ENCODE results near the gene RELL2.

RELL2 gene

DNA sequence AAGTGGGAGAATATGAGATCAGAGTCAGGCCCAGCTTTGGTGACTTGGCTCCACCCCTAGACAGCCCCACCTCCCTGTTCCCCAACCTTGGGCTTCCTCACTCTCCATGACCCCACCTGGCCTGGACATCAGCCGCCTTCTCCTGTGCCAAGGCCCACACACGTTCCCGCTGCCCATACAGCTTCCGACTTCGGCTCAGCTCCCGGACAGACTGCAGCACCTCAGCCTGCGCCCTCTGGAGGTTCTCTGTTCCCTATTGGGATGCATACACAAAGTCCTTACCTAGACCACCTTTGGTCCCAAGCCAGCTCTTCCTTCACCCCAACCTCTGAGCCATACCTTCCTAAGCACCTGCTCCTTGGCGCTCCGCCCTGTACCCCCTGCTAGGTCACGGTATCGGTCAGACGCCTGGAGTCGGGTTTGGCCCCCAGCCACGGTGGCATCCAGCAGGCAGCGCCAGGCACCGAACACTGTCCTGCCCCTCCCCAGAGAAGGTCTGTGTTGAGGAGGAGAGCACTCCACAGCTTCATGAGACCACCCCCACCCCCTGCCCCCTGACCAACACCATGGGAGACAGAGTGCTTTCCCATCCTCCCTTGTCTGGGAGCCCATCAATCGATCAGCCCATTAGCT is 12.4 kb downstream of the RELL2 start:
- DNase-seq (ENCODE audit: low spot score), result no peak

DNA sequence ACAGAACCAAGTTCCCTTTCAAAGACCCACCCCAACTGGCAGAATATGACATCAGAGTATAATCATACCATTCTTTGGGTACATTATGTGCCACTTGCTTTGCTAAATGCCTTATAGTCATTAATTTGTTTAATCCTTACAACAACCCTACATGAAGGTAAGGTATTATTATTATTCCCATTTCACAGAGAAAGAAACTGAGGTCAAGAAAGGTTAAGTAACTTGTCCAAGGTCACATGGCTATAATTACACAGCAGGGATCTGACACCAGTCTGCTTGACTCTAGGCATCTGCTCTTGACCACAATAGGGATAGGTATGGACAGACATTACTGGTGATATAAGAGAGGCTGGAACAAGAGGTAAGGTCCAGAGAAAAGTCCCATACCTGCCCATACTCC is 13.2 kb downstream of the RELL2 start:
- DNase-seq (ENCODE audit: low spot score), result no peak

DNA sequence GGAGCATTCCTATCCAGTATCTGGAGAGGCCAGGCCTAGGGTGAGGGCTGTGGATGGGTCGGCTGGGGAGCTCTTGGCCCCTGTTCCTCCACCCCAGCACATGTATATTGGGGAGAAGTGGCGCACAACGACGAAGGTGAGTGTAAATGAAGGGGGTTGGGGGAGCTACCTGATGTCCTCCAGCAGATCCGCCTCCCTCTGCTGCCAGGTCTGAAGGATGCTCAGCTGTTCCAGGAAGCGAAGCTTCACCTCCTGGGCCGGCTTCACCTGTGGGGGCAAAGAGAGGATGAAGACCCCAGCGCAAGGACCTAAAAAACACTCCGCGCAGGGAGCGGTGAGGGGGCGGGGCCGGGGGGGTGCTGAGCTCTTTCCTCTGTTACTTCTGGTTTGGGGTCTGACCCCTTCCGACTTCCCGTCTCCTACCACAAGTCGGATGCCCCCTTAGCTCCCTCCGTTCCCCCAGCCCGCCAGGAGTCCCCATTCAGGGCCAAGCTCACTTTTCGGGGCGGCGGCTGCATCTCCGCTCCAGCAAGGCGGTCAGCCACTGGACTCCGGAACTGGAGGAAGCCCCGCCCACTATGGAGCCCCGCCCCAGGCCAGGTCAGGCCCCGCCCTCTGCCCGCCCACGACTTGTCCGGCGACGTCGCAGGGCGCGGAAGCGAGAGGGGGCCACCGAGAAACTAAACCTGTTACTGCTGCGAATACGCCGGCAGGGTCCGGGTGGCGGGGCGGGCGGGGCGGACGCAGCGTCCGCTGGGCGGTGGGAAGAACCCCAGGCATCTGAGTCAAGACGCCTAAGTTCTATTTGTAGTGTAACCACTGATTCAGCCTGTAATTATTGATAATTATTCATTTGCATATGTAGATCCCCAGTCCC is 14.3 kb downstream of the RELL2 start, which contains the start of gene FCHSD1:
FCHSD1 (minus strand) TSS at position 568 of the 877 bp plus-strand sequence; CDS start at position 518, 50 bp downstream.
- peak; percentile 72 for DNase-seq (ENCODE audit: low spot score)

DNA sequence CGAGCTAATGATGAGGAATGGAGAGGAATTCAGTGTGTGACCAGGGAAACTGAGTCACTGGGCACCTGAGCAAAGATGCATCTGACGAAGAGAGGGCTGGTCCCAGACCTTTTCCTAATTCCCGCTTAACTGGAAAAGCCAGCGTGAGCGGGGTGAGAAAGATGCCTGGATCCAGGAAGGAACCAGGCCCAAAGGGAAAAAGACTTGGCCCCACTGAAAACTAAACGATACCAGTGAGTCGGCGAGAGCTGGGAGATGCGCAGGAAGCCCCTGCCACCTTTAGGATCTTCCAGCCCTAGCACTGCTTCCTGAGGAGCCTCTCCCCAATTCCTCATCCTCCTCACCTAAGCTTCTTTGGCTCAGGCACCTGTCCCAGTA is 14.9 kb downstream of the RELL2 start:
- DNase-seq (ENCODE audit: low spot score), result no peak

DNA sequence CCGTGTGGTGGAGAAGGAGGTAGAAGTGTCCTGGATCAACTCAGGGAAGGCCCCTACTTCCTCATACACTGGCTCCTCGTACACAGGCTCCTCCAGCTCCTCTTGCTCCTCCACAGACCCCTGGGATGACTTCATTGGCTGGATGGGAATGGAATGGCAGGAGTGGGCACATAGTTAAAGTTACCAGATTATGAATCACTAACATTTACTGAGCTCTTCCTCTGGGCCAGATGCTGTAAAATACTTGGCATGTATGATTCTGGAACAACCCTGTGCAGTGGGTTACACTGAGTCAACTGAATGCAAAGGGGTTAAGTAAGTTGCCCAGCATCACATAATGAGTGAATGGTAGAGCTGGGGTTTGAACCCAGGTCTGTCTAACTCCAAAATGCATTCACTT is 17.5 kb downstream of the RELL2 start:
- DNase-seq (ENCODE audit: low spot score), result no peak

DNA sequence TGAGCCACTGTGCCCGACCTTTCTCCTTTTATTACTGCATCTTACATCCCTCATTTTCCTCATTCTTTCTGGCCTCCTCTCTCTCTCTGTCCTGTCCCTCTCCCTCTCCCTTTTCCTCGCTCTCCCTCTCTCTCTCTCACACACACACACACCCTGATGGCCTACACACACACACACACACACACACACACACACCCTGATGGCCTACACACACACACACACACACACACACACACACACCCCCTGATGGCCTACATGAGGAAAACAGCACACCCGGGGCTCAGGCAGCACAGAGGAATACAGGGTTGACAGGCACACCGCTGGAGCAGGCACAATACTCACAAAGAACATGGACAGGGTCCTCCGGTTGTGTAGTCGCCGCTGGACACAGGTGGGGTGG is 18.2 kb downstream of the RELL2 start:
- DNase-seq (ENCODE audit: low spot score), result no peak

DNA sequence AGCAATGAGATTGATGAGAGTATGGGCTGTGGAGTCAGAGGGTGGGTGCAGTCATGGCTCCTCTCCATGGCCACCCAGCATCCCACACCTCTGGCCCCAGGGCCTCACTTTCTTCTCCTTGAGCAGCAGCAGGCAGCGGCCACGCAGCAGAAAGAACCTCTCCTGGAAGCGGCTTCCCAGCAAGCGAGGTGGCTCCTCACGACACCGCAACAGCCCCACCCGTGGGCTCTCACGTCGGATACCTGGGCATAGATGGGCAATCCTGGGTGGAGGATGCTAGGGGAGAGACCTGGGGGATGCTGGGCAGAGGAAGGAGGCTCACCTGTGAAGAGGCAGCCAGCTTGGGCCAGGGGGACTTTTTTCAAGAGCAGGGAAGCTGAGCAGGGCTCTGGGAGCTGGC is 19.6 kb downstream of the RELL2 start:
- DNase-seq (ENCODE audit: low spot score), result no peak

DNA sequence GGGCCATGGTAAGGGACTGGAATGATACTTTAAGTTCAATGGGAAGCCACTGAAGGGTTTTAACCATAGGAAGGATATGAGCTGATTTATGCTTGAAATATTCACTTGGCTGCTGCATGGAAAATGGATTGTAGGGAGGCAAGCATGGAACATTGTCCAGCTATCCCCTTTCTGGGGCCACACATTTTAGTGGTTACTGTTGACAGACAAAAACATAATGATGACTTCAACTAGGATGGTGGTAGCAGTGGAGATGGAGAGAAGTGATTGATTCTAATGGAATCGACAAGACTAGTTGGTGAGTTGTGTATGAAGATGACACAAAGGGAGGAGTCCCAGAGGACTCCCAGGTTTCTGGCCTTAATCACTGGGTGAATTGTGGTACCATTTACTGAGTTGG is 20.6 kb downstream of the RELL2 start:
- no peak for DNase-seq (ENCODE audit: low spot score)

DNA sequence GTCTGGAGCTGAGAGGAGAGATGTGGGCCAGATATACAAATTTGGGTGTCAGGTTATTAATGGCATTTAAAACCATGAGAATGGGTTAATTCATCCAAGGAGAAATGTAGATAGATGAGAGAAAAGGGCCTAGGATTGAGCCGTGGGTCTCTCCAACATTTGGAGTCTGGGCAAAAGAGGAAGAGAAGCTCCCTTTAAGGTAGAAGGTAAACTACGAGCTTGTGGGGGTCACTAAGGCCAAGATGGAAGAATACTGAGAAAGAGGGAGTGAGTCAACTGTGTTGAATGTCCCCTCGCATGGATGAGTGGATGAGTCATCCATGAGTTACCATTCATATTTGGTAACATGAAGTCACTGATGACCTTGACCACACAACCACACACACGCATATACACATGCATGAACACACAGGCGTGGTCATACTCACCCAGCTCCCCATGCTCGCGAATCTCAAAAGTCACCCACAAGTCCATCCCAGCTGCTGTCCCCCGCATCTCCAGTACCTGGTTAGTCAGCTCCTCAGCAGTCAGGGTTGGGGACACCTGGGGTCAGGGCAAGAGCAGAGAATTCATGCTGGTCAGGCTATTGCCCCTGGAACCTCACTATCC is 21.2 kb downstream of the RELL2 start:
- DNase-seq (ENCODE audit: low spot score), result no peak

DNA sequence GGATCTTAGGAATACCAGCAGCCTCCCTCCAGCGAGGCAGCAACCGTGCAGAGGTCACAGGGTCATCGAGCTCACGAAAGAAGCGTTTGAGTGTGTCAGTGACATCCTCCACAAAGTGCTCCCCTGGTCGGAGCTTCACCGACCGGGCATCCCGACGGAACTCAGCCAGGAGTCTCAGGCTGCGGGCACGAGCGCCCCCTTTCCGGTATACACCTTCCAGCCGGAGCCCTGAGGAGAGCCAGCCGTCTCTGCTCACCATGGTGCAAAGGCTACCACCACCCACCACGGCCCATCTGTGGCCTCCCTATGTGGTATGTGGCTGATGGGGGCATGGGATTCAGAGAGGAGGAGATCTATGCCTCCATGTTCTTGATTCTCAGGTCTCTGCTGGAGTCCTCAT is 25.2 kb downstream of the RELL2 start:
- DNase-seq (ENCODE audit: low spot score), result no peak

DNA sequence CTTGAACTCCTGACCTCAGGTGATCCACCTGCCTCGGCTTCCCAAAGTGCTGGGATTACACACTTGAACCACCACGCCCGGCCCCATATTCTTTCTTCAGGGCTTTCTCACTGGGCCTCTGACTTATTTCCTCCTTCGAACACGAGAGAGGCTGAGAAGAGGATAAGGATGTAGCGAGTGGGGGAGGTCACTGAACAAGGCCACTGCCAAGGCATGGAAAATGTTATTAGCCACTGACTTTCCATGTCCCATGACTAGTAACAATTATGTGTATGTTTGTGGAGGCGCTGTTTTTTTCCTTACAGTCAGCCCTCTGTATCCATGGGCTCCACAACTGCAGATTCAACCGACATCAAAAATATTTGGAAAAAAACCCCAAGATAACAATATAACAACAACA is 26.7 kb downstream of the RELL2 start:
- DNase-seq (ENCODE audit: low spot score), result no peak

DNA sequence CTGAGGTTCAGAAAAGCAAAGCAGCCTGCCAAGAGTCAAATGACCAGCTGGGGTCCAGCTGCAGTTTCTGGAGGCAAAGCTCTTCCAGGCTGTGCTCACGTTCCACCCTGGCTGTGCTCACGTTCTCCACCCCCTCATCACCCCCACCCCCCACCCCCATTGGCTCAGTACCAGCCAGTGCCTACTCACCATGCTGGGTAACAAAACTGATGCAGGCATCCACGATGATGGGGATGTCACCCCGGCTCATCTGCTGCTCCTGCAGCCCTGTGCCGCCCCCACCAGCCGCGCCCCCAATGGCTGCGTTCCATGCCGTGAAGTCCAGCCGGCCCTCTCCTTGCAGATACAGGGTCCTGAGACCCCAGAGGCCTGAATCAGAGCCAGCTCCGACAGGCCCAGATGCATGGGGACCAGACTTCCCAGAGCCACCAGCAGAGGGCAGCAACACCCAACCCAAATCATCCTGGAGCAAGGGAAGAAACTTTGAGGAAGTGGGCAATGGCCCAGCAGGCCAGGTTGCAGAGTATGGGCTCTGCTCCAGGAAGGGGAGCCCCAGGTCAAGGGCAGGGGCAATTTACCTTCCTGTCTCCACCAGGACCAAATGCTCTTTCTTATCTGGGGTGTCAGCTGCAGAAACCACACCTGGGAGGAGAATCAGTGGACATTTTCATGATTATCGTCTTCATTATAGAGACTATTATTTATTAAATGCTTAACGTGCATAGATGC is 28.1 kb downstream of the RELL2 start:
- peak; percentile 71 for DNase-seq (ENCODE audit: low spot score)

DNA sequence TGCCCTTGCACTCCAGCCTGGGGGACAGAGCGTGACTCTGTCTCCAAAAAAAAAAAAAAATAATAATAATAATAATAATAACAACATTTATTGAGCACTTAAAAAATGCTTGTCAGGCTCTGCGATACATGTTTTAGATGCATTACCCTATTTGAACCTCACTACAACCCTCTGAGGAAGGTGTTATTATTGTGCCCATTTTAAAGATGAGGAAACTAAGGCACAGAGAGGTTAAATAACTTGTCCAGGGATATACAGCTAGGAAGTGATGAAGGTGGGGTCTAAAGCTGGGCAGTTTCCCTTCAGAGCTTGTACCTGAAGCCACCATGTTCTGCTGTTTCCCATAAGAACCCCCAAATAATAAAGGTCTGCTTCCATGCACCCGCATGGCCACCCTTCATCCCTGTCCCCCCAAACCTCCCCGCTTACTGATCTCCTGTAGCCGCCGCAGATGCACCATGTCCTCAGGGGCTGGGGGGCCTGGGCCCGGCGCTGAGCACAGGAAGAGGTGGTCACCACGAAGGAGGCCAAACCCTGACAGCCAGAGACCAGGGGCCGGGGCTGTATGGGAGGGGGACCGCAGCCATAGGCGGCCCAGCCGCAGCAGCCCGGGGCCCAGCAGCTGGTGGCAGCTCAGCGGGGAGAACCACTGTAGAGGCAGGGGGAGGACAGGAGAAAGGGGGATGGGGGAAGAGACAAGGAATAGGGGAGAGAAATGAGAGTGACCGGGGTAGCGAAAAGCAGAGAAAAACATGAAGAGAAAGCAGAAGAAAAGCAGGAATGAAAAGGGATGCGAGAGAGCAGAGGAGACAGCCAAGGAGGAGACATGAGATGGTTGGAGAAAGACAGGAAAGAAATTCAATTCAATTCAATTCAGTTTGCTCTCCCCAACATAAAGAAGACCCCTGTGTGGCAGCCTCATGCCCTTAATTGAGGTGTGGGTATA is 29.5 kb downstream of the RELL2 start:
- no peak for DNase-seq (ENCODE audit: low spot score)

DNA sequence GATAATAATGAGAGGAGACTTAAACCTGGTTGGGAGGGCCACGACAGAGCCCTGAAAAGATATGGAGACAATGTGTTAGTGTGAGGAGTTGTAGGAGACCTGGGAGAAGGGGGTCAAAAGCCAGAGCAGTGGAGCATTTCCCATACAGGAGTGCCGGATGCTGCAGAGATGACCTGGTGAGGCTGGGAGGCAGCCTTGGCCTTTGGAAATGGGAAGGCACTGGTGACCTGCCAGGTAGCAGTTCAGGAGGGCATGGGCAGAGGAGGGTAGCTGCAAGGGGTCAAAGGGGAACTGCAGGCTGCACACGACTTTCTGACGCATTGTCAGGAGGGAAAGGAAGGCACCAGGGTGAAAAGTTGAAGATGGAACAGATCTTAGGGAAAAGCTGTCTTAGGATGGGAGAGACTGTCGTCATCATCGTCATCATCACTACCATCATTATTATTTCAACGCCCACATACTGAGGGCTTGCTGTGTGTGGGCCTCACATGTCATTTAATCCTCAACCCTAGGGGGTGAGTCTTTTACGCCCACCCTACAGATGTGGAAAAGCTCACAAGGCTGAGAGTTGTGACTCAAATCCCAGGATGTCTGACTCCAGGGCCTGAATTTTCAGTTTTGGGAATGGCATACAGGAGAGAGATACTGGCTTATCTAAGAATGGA is 31.9 kb downstream of the RELL2 start:
- DNase-seq (ENCODE audit: low spot score), result no peak

DNA sequence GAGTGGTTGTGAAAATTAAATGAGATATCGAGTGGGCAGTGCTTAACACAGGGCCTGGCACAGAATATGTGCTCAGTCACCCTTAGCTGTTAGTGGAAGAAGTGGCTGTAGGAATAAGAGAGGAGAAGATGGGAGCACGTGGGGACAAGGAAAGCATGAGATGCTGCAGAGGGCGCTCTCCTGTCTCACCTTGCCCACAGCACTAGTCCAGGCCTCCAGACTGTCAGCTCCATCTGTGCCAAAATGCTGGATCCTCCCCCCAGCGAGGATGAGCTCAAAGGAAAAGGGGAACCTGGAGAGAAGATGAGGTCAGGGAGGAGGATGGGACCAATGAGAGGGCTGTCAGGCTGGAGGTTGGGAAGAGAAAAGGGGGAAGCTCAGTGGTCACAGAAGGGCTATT is 32.7 kb downstream of the RELL2 start:
- DNase-seq (ENCODE audit: low spot score), result peak; percentile 26

DNA sequence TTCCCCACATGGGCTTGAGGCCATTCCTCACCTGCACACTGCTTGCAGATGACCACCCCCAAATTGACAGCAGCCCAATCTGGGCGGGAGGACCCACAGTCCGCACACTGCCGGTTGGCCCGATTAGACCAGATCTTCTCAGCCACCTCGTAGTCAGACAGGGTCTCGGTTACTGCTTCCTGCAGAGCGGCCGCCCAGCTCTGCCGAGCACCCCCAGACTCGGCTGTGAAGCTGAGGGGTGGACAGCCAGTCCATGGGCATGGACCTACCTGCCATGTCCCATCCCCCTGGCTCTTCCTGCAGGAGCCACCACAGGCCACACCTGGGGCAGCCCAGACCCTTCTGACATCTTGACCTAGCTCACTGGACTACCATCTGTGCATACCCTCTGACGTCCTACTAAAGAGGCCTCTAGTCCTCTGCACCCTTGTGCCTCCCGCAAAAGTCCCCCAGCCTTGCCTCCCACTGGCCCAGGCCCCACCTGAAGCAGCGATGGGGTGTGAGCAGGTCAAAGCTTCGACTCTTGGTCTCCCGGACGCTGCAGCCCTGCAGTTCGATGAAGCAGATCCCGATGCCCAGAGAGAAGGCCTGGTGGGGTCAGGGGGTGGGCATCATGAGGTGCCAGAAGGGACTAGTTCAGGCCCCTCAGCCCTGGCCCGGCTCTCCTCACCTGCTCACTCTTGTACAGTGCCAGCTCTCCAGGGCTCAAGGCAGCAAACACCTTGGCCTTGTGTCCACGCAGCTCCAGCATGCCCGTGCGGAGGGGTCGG is 35.5 kb downstream of the RELL2 start:
- no peak for DNase-seq (ENCODE audit: low spot score)

DNA sequence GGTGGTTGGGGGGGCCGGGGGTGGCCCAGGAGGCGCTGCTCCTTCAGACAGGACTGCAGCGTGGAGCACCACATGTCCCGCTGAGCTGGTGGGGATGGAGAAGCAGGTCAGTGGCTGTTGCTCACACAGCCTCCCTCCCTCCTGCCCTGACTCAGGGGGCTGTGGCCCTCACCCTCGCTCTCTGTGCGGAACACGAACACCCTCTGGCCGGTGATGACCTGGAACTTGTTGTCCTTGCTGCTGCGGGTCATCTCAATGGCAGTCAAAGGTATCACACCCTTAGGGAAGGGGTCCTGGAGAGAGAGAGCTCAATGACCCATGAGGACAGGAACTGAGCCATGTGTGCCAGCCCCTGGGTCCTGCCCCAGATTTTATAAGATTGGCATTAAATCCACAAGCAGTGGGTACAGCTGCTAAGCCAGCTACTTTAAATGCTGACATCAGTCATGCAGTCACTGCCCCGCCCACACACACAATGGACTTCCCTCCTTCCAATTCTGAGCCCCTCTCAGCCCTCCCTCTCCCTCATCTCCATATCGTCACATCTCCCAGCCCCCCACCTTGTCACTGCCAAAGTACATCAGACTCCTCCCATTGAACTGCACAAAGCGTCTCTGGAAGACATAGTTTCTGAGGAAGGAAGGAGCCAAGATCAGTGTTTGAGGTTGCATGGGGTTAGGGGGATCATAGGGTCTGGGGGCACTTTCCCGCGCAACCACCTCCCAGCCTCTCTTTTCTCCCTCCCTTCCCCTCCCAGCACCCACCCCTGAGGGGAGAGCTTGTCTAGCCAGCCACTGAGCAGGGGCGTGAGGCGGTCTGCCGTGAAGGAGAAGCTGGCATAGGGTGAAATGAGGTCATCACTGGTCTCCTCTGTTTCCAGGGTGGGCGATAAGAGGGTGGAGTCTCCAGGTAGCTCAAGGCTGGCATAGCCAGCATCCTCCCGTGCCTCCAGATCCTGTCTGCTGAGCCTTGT is 36.3 kb downstream of the RELL2 start:
- DNase-seq (ENCODE audit: low spot score), result no peak

DNA sequence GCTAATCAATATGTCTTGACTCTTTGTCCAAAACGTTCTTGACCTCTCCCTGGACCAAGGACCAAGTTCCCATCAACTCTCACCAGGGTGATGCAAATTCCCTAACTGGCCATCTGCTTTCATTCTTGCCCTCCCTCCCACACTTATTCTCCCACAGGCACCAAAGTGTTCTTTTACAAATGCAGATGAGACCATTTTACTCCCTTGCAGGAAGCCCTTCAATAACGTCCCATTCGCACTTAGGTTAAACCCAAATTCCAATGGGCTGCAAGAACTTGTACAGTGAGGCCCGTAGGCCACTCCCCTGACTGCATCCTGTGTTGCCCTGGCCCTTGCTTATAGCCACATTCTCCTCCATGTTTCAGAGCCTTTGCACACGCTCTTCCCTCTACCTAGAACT is 38.0 kb downstream of the RELL2 start:
- DNase-seq (ENCODE audit: low spot score), result no peak

DNA sequence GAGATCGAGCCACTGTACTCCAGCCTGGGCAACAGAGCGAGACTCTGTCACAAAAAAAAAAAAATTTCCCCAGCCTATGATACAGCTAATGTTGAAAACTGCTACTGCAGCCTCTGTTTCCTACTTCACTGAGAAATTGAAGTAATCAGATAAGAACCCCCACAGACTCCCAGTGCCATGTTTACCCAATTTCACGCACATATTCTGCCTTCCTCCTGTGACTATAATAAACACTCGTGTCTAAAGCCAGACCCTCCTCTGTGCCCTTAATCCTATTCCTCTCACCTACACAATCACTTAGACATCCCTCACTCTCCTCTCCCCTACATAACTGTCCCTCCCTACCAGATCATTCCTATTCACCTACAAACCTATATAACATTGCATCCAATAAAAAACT is 38.9 kb downstream of the RELL2 start:
- no peak for DNase-seq (ENCODE audit: low spot score)
